Dedifferentiated amniotic fluid mesenchymal stem cell (primary cell): Measurements from ENCODE around the gene EPHB1.

Experiments
- DNase-seq: peaks from one replicate; pipeline ENCODE4 v3.0.0-alpha.2; 2016; ENCODE audit errors: extremely low spot score

EPHB1 gene

DNA sequence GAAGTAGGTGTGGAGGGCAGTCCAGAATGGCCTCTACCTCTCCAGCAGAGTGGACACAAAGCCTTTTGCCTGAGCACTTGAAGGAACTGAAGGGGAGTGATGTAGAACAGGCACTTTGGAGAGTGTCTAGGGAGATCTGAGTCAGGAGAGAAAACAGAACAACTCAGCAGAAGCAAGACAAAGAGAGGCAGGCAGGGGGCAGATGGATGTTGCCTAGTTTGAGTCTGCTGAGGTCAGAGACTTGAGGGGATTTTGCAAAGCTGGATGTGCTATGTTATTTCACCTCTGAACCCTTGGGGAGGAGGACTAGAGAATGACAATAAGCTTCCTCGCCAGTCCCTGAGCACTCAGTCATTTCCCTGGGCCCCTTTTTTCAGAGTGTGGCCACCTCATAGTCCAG, 366.4 kb downstream of the EPHB1 start:
- DNase-seq: no peak

DNA sequence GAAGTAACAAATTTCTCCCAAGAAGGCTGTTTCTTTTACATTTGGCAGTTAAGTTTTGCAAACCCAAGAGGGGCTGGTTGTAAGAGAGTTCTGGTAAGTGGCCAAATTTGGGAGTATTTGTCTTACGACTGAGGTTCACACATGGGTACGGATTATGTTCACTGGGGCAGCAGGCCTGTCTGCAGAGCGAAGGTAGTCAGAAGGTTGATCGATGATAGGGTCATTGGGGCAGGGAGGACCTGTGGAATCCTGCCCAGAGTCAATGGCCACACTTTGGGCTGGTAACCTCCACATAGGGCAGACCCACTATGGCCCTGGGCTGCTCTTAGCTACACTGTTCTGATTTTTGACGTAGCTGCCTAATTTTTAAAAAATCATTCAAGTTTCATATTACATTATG, 368.6 kb downstream of the EPHB1 start:
- DNase-seq: no peak

- no peak for DNase-seq
Measured at GRCh38 chr3:135165260-135165659, 370.2 kb downstream of the EPHB1 start.

GRCh38 chr3:135166266-135166825, 371.3 kb downstream of the EPHB1 start:
- no peak for DNase-seq

- DNase-seq: no peak
Measured at GRCh38 chr3:135168822-135169221, 373.8 kb downstream of the EPHB1 start.

DNA sequence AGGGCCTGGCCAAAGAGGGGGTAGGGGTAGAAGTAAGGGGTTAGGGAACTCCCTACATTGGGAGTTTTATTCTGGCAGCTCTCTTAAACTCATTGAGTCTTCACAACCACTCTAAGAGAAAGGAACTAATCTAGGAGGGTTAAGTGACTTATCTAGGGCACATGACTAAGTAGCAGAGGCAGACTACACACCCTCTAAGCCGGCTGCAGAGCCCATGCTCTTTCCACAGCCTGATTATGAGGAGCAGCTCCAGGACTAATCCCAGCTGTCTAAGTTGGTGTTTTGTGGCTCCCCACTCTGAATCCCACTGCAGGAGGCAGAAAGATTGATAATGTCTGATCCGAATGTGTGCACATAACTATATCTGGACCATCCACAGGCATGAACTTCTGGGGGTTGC, 374.6 kb downstream of the EPHB1 start:
- DNase-seq: no peak

GRCh38 chr3:135170732-135171131, 375.7 kb downstream of the EPHB1 start:
- DNase-seq: no peak

DNA sequence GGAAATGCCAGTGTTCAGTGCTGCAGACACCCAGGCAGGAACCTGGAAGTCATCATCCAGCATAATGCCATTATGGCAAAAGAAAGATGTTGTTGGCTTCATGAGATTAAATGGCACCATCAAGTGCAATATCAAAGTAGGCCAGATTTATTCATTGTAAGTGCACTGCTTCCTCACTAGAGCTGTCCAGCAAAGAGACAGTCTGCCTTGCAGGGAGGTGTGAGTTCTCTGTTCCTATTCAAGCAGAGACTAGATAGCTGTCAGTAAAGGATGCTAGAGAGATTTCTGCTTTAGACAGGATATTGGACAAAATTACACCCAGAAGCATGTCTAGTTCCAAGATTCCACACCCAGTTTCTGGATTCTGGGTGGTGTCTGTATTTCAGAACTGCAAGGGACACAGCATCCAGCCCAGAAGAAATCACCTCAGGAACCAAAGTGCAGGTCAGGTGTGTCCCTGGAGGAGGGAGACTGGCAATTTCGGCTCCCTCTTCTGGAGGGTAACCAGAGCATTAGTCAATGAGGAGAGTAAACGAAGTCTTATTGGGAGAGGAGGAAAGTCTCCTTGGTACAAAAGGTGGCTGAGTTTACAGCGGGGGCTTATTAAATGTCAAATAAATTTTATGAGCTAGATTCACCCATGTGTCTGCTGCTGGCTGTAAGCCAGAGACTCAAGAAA, 377.3 kb downstream of the EPHB1 start:
- DNase-seq: no peak

DNA sequence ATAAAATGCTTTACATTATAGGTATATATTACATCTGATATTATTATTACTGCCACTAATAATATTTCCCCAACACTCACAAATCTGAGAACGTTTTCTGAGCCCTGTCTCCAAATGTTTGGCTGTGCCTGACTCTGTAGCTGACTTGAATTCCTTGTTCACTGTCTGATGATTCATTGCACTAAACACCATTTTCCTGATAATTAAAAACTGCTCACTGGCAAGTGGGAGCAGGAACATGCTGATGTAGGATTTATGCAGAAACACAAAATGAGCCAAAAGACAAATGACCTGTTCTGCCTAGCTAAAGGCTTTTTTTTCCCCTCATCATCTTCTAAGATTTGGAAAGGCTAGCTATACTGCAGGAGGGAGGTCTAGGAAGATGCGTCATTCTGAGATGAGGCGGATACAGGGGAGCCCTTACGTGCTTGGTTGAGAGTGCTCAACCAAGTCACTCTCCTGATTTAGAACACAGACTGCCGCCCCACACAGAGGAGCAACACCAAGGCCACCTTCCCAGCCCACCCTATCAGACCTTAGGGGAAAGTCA, 380.7 kb downstream of the EPHB1 start:
- DNase-seq: no peak

DNA sequence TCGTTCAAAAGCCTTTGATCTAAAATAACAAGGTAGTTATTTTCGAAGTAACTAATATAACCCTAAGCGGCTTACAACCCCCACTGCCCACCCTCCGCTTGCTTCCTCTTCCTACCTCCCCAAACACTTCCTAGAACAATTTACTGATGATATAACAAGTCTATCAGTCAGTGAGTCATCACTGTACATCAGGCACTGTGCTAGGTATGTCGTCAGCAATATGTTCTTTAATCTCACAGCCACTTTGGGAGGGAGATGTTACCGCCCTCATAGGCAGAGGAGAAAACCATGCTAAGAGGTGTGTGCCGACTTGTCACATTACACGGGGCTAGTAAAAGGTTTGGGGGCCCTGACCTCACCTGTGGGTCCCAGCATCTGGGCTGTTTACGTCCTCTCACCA, 381.8 kb downstream of the EPHB1 start:
- no peak for DNase-seq

DNA sequence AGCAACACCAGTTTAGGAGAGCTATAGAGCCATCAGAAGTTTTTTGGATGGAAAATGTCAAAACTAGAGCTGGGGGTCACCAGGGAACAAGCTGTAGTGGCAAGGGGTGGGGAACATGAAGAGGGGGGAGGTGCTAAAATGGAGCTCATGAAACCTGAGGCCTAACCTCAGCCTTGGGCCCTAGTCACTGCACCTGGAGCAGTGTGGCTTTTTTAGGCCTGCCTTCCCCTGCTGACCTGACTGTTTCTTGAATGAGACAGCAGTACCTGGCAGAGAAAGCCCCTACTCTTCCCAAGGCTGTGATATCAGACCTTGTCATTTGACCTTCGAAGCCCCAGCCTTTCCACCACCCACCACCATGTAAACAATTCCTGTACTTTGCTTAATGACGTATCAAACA, 383.5 kb downstream of the EPHB1 start:
- DNase-seq: no peak

DNA sequence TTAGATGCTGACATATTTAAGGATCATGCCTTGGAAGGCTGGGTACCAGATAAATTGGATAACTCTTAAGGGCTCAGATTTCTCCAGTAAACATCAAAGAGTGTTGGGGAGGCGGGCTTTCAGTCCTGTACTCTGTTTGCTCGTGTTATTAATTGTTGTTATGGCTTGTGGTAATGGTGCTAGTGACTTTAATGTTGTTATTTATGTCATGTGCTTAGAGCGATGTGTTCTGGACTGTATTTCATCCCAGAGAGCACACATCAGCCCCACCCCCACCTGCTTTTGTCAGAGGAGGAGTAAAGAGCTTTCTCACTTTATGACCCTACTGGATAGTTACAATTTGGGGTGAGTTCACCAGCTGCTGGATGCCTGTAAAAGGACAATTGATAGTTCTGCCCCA, 386.3 kb downstream of the EPHB1 start:
- no peak for DNase-seq

GRCh38 chr3:135182364-135182998, 387.4 kb downstream of the EPHB1 start:
- no peak for DNase-seq

- DNase-seq: no peak
Measured at GRCh38 chr3:135190658-135191057, 395.6 kb downstream of the EPHB1 start.

DNA sequence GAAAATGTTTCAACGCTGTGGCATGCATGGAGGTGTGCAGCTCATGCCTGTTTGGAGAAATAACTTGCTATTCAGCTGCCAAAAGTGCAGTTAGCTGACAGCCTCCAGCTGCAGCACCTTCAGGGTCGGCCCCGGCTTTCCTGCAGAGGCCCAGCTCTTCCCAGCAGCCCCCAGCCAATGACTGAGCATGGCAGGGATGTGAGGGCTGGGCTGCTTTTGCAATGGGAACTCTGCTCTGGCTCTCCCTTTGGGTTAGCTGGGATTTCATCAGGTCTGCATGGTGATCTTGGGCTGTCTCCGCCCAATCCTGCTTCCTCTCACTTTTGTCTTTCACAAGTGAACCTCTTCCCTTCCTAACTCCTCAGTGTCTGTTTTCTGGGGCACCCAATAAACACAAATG, 396.6 kb downstream of the EPHB1 start:
- DNase-seq: no peak

DNA sequence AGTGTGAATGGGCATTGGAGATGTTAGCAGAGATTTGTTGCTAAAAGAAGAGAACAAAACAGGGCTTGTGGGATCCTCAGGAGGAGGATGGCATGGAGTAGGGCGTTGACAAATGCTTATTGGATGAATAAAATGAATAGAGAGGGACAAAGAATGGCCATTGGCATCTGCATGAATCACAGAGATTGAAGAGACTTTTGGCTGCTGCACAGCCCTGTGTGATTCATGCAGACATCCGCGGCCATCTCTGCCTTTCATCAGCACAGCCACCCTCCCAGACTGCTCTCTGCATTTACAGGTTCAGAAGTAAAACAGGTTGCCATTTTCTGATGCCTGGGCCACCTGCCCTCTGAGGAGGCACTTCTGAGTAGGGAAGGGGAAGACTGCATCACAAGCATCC, 397.9 kb downstream of the EPHB1 start:
- no peak for DNase-seq

DNA sequence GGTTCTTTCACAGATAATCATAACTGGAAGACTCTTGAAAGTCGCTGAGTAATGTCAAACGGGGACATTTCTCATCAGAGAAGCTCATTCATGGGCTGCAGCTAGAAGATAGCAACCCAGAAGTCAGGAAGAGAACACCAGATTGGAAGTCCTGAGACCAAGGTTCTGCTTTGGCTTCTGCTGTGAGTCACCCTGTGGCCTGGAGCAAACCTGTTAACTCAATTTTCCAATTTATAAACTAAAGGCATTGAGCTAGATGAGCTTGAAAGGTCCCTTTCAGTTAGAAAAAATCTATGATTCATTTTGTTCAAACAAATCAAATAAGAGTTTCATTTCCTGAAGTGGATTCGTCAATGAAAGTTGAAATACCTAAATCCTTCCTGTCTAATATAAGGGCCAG, 402.2 kb downstream of the EPHB1 start:
- DNase-seq: no peak

DNA sequence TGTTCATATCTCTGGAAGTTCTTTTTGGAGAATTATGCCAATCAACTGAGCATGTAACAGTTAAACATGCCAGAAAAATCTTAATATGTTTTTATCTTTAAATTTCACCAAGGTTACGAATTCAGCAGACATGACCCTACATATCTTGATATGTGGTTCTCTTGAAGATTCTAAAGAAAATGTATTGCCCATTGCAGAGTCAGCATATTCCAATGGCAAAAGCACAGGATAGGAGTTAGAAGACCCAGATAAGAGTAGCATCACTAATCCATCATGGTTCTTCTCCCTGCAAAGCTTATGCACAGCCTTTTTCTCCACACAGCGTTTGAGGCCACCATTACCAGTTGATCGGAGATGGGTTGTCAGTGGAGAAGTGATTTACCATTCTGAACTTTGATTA, 402.8 kb downstream of the EPHB1 start:
- no peak for DNase-seq

- no peak for DNase-seq
Measured at GRCh38 chr3:135199137-135199536, 404.1 kb downstream of the EPHB1 start.

DNA sequence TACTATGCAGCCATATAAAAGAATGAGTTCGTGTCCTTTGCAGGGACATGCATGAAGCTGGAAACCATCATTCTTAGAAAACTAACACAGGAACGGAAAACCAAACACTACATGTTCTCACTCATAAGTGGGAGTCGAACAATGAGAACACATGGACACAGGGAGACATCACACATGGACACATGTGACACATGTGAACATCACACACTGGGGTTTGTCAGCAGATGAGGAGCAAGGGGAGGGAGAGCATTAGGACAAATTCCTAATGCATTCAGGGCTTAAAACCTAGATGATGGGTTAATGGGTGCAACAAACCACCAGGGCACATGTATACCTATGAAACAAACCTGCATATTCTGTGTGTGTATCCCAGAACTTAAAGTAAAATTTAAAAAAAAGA, 408.0 kb downstream of the EPHB1 start:
- no peak for DNase-seq

DNA sequence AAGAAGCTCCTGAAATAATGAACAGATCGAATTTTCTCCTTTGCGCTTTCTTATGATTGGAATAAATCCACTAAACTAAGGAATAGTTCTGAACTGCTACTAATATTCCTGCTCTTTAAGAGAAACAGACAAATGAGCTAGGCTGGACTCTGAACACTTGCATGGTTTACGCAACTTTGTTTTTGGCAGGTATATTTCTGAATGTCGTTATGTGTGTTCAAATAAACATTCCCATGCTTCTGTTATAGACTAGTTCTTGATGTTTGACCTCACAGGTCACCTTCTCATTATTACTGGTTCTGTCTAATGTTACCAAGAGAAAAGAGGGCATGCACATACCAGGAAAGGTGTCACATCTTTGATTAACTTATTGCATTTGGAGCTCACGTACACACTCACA, 418.2 kb downstream of the EPHB1 start:
- no peak for DNase-seq

- no peak for DNase-seq
Measured at GRCh38 chr3:135213822-135214221, 418.8 kb downstream of the EPHB1 start.

DNA sequence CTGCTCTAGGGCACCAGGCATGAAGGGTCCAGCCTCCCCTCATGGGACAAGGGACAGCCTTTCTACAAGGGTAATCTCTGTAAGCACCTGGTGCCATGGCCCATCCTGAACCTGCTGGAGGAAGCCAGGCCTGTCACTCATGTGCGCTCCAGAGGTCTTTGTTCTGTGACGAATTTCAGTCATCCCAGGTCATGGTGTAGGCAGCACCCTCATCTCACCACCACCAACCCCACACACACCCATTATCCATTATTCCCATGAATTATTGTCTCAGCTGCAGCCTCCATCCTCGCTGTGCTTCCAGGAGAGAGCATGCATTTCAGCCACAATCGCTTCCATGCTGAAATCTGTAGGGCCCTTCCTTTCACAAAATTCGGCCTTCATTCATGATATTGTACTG, 419.3 kb downstream of the EPHB1 start:
- no peak for DNase-seq
